ENCODE results near the gene PHACTR3.

DNA sequence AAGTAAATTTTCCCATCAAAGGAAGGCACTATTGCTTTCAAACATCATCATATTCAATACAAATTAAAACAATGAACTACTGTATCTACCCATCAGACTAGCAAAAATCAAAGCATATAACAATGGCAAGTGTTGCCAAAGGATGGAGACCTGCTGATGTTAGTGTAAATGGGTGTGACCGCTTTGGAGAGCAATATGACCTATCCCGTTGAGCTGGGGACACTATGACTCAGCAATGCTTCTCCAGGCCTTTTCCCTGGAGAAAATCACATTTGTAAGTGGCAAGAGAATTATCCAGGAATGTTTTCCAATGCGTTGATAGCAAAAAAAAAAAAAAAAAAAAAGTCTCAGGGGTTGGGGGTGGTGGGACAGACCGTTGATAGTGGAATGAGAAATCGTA lies 46.1 kb downstream of the PHACTR3 start:
- TF ChIP-seq, protein P1, sequence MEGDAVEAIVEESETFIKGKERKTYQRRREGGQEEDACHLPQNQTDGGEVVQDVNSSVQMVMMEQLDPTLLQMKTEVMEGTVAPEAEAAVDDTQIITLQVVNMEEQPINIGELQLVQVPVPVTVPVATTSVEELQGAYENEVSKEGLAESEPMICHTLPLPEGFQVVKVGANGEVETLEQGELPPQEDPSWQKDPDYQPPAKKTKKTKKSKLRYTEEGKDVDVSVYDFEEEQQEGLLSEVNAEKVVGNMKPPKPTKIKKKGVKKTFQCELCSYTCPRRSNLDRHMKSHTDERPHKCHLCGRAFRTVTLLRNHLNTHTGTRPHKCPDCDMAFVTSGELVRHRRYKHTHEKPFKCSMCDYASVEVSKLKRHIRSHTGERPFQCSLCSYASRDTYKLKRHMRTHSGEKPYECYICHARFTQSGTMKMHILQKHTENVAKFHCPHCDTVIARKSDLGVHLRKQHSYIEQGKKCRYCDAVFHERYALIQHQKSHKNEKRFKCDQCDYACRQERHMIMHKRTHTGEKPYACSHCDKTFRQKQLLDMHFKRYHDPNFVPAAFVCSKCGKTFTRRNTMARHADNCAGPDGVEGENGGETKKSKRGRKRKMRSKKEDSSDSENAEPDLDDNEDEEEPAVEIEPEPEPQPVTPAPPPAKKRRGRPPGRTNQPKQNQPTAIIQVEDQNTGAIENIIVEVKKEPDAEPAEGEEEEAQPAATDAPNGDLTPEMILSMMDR (optimal IDR thresholded peaks at IDR 0.05 in 1 of 3, IDR thresholded peaks at IDR 0.05 in 1 of 3, conservative IDR thresholded peaks at IDR 0.05 in 1 of 3; ENCODE audit: extremely low read depth in 1 of 3, insufficient read depth in 2 of 3, low read length in 3 of 3), result no peak
- no peak for TF ChIP-seq EZH2 (IDR thresholded peaks at IDR 0.05; ENCODE audit: low read length)
